SK-MEL-5 (cell line): ENCODE data around the gene HYI. TPM values are rescaled to one million over a fixed set of nuclear protein-coding genes. Genes with fewer than 3 reads are reported as not detected.
"Not testable (repeated sequence)": the region's sequence is repeated elsewhere in the genome, so short reads cannot be mapped to it uniquely, and the experiment has no call there.

Experiments used
- DNase-seq: peaks from one replicate; pipeline ENCODE4 v3.0.0-alpha.2; 2016; ENCODE audit warnings: low read depth, low spot score
- in situ Hi-C: cut with HindIII; loops from 2 replicates; pipeline ENCODE4 v1.10.0; 2016; ENCODE audit warnings: low sequenced_read_pairs, high pct_unique_total_duplicates, low pct_unique_long_range_greater_than_20kb
- polyA plus RNA-seq, 2 experiments: library from polyadenylated mRNA; depleted of rRNA; stranded (reverse); fragments of >200 nt; gene quantifications; 2 replicates each; pipeline ENCODE4 v1.2.3, GENCODE V29; 2015
- total RNA-seq: library from RNA; depleted of rRNA; stranded (reverse); fragments of >200 nt; shearing (Covaris generic); gene quantifications from 2 replicates; pipeline ENCODE4 v1.2.3, GENCODE V29; 2014; rRNA removed

HYI gene, protein sequence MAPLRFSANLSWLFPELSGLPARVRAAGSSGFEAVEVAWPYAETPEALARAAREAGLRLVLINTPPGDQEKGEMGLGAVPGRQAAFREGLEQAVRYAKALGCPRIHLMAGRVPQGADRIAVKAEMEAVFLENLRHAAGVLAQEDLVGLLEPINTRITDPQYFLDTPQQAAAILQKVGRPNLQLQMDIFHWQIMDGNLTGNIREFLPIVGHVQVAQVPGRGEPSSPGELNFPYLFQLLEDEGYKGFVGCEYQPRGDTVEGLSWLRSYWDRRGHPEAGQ
- 0.74 and 2.5 TPM in 2 replicates for total RNA-seq
- polyA plus RNA-seq (2015; cell fraction: cytosol; rRNA removed) = 1.6 and 2.2 TPM in 2 replicates
- polyA plus RNA-seq (2015; cell fraction: nucleus; rRNA removed) = 5.4 and 7.5 TPM in 2 replicates

DNA sequence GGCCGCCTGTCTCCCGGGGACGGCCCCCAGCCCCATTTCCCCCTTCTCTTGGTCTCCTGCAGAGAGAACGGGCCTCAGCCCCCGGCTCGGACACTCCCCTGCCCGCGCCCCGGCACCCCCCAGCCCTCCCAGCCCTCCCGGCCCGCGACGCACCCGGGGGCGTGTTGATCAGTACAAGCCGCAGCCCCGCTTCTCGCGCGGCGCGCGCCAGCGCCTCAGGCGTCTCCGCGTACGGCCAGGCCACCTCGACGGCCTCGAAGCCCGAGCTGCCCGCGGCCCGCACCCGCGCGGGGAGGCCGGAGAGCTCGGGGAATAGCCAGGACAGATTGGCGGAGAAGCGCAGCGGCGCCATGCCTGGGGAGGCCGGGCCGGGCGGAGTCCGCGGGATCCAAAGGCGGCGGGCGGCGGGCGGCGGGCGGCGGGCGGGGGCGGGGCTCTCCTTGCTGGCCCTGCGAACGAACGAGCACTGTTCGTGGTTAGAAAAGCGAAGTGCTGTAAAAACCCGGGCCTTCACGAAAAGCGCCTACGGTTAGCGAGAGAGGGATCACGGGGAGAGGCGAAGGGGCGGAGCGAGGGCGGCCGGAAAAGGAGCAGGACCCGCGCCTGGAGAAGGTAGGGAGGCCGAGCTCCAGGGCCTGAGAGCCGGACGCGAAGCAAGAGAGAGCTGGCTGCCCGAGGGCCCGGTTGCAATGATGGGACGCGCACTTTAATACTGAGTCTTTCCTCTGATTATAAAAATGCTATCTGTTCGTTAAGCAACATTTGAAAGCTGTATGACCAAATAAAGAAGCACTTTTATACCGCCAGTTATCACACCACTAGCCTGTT is at the start of gene HYI:
Gene HYI, minus strand, starts transcription at position 490 of the 828 bp plus-strand sequence. Its CDS starts 138 bp downstream, at position 352.
- in situ Hi-C loops = no loop called here

GRCh38 chr1:43501806-43502205 is 48.1 kb upstream of the HYI start:
- in situ Hi-C loops, DNase-seq: not testable (repeated sequence)

More for the DNA sequence above, at the start of gene HYI:
- DNase-seq = peak; percentile 65

- peak; percentile 4 for DNase-seq
- in situ Hi-C loops = no loop called here
Measured at GRCh38 chr1:43499898-43500297, 46.2 kb upstream of the HYI start.

- no peak for DNase-seq
- in situ Hi-C loops = no loop called here
Measured at GRCh38 chr1:43495204-43495603, 41.5 kb upstream of the HYI start.

DNA sequence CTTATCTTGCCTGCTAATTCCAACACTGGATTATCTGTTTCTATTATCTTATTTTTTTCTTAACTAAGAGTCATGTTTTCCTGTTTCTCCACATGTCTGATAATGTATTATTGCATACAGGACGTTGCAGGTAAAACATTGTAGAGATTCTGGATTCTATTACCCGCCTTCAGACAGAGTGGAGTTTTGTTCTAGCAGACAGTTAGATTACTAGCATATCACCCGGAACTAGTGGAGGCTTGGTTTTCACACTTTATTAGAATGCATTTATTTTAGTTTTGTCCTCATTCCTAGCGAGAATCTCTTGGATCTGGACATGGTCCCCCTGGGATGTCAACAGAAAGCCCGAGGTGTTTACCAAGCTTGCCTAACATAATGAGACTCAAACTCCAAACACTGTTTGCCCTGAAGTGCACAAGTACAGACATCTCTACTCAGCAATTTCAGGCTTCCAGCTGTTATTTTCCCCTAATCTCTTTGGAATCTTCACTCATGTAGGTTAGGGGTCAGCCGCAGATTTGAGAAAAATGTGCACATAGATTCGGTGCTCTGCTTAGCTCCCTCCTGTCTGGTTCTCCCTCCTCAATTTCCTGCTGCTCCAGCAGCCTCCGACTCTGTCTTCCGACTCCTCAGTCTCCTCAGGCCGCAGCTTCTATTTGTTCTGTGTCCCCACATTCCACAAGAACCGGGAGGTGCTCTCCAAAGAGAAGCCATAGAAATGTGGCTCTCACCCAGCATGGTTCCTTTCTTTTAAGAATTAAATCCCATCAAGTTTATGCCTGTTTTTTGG is 40.1 kb upstream of the HYI start:
- in situ Hi-C loops = no loop called here
- no peak for DNase-seq

- DNase-seq = no peak
- in situ Hi-C loops = no loop called here
Measured at GRCh38 chr1:43492826-43493225, 39.1 kb upstream of the HYI start.

DNA sequence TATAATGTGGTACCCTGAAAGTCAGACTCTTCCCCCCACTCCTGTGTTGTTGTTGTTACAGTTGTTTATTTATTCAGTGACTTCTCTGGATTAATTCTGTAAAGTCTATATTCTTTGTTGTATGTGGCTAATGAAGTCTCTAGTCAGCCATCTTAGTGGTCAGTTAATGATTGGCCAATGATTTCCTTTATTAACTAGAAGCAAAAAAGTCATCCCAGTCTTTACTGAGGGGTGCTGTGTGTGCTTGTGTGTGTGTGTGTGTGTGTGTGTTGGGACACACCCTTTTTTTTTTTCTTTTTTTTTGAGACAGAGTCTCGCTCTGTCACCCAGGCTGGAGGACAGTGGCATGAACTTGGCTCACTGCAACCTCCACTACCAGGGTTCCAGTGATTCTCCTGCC is 37.3 kb upstream of the HYI start:
- DNase-seq = no peak
- in situ Hi-C loops = no loop called here

DNA sequence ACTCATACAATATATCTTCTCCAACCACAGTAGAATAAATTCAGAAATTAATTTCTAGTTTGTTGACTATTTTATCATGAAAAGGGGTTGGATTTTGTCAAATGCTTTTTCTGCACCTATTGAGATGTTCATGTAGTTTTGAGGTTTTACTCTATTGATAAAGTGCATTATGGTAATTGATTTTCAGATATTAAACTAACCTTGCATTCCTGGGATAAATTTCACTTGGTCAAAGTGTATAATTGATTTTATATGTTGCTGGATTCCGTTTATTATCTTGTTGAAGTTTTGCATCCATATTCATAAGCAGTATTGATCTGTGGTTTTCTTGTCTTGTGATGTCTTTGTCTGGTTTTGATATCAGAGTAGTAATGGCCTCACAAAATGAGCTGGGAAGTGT is 34.4 kb upstream of the HYI start:
- no peak for DNase-seq
- in situ Hi-C loops = no loop called here

DNA sequence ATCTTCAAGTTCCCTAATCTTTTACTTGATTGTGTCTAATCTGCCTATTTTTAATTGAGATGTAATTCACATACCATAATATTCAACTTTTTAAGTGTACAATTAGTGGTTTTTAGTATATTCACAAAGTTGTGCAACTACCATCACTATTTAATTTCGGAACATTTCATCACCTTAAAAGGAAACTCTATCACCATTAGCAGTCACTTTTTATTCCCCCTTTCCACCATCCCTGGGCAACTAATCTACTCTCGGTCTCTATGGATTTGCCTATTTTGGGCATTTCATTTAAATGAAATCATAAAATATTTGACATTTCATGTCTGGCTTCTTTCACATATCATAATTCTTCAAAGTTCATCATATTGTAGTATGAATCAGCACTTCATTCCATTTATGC is 30.6 kb upstream of the HYI start:
- no peak for DNase-seq
- in situ Hi-C loops = no loop called here

- in situ Hi-C loops = no loop called here
- DNase-seq = no peak
Measured at GRCh38 chr1:43482215-43482614, 28.5 kb upstream of the HYI start.

- DNase-seq = no peak
- in situ Hi-C loops = no loop called here
Measured at GRCh38 chr1:43481491-43481890, 27.8 kb upstream of the HYI start.

GRCh38 chr1:43479414-43479813 is 25.7 kb upstream of the HYI start:
- no peak for DNase-seq
- in situ Hi-C loops = no loop called here

GRCh38 chr1:43477716-43478115 is 24.0 kb upstream of the HYI start:
- no peak for DNase-seq
- in situ Hi-C loops = no loop called here

- in situ Hi-C loops, DNase-seq: not testable (repeated sequence)
Measured at GRCh38 chr1:43475611-43476401, 22.1 kb upstream of the HYI start.

- no peak for DNase-seq
- in situ Hi-C loops = no loop called here
Measured at GRCh38 chr1:43473463-43473862, 19.7 kb upstream of the HYI start.

- DNase-seq = peak; percentile 45
- in situ Hi-C loops = not testable (repeated sequence)
Measured at GRCh38 chr1:43472463-43473151, 18.9 kb upstream of the HYI start.

GRCh38 chr1:43472087-43472462 is 18.3 kb upstream of the HYI start:
- in situ Hi-C loops = no loop called here
- no peak for DNase-seq
